GM18505 (cell line): Measurements from ENCODE around the gene RPL37A.
A peak's percentile ranks its signal among the peaks of the same experiment; 100 is the strongest.

ENCODE experiments used
- ATAC-seq: cut with Tn5 transposase; IDR thresholded peaks from one replicate; pipeline ENCODE4 v1.9.1; 2021; ENCODE audit not compliant: unreplicated experiment
- POLR2A ChIP-seq: IDR thresholded peaks from 4 replicates; pipeline ENCODE4 v1.6.1; 2011; ENCODE audit warnings: borderline replicate concordance; ENCODE audit not compliant: insufficient read depth, insufficient read length; ENCODE audit errors: extremely low read depth

RPL37A gene

DNA sequence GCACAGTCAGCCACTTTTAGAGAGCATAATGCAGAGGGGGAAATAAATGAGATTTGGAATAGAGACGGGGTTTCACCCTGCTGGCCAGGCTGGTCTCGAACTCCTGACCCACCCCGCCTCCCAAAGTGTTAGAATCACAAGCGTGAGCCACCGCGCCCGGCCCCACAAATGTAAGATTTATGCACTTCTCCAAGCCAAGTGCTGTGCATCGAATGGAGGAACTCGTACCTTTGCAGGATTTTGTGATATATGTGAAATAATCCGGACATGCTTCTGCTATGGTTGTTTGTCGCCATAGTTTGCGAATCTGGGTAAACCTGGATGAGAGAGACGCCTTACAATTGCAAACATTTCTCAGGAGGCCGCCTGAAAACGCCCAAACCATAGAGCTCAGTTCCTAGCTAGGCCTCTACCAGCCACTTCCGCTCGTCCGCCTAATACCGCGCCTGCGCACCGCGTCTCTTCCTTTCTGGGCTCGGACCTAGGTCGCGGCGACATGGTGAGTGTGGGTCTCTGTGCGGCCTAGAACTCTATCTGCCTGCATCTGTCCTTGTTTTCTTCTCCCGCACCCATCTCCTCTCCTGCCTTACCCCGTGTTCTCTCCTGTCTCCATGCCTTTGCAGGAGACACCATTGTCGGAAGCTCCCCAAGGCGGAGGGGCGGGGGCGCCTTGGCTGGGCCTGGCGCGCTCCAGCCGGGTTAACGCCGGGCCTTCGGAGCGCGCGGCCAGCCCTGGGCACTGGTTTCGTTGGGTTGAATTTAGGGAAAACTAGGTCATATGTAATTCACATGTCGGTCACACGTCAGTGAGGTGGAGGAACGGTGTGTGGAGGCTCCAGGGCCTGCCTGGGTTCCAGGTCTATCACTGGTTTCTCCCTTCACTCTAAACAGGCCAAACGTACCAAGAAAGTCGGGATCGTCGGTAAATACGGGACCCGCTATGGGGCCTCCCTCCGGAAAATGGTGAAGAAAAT lies at the start of gene RPL37A:
RPL37A (plus strand) TSS at position 466 of the 974 bp plus-strand sequence; CDS start at position 497, 31 bp downstream.
- ATAC-seq = peak; percentile 90
- peak; percentile 100 for TF ChIP-seq POLR2A

GRCh38 chr2:216450346-216450745 lies 48.3 kb upstream of the RPL37A start:
- no peak for TF ChIP-seq POLR2A
- ATAC-seq = no peak

- no peak for ATAC-seq
- no peak for TF ChIP-seq POLR2A
These were observed 47.9 kb upstream of the RPL37A start for GRCh38 chr2:216450784-216451183.

DNA sequence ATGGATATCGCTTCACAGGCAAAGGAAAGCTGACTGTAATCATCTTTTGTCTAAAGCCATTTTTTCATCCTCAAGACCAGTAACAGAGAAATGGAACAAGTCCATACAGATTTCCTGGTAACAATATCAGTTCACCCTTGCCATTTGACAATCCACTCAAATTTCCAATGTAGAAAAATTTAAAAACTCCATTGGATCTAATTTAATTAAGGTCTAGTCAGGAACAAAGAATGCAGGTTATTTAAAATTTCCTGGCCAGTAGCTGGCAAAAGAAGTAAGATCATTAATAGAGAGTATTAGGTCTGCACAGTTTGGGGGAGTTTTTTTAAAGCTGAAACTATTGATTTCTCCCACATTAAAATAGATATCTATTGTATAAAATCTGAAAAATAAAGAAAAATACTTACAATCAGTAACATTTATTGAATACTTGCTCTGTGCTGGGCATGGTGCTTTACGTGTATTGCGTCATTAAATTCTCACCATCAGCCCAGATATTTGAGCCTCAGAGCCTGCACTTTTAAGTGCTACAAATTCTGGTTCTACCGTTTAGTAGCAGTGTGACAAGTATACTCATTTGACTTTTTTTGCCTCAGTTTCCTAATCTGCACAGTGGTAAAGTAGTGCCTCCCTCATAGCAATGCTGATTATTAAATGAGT lies 44.6 kb upstream of the RPL37A start:
- TF ChIP-seq POLR2A = no peak
- ATAC-seq = no peak

DNA sequence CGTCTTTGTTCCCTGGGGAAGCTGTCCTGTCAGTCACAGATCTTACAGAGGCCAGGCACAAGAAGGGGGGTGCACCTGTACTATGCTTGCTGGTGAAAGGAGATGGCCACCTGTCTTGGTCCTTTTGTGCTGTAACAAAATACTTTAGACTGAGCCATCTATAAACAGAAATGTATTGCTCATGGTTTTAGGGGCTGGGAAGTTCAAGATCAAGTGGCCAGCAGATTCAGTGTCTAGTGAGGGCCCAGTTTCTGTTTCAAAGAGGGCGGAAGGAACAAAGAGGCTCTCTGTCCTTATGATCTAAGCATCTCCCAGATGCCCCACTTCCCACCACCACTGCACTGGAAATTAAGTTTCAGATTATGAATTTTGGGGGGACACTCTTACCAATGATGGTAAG lies 35.5 kb upstream of the RPL37A start:
- ATAC-seq = no peak
- no peak for TF ChIP-seq POLR2A

GRCh38 chr2:216464104-216464720 lies 34.4 kb upstream of the RPL37A start:
- ATAC-seq = no peak
- TF ChIP-seq POLR2A = no peak

DNA sequence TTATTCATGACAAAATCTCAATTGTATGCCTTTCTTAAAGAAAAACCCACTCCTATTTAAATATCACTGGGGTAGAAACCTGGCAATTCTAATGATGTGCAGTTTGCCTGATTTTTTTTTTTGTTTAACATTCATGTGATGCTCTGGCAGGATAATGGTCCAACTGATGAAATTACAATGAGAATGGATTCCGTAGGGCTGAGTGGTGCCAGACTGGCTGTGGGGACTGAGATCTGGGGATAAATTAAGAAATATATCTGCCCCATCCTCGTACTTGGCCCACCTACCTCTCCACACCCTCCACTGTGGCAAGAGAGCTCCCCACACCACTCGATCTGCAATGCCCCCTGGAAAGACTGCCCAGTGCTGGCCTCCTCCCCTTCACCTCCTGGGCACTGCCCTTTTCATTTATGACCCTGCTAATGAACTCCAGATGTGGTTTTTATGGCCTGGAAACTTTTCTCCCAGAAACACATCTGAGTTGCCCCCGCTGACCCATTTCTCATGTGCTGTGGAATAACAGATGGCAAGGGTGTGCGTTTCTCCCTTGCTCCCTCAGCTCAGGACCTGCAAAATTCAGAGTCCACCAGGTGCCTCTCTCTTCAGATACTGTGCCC lies 33.0 kb upstream of the RPL37A start:
- no peak for ATAC-seq
- TF ChIP-seq POLR2A = no peak

- no peak for TF ChIP-seq POLR2A
- no peak for ATAC-seq
These were observed 30.8 kb upstream of the RPL37A start for GRCh38 chr2:216467845-216468244.

GRCh38 chr2:216469661-216470060 lies 29.0 kb upstream of the RPL37A start:
- TF ChIP-seq POLR2A = no peak
- ATAC-seq = no peak

- no peak for ATAC-seq
- TF ChIP-seq POLR2A = no peak
These were observed 25.5 kb upstream of the RPL37A start for GRCh38 chr2:216473187-216473586.

GRCh38 chr2:216474925-216475670 lies 23.5 kb upstream of the RPL37A start:
- ATAC-seq = peak; percentile 59
- no peak for TF ChIP-seq POLR2A

DNA sequence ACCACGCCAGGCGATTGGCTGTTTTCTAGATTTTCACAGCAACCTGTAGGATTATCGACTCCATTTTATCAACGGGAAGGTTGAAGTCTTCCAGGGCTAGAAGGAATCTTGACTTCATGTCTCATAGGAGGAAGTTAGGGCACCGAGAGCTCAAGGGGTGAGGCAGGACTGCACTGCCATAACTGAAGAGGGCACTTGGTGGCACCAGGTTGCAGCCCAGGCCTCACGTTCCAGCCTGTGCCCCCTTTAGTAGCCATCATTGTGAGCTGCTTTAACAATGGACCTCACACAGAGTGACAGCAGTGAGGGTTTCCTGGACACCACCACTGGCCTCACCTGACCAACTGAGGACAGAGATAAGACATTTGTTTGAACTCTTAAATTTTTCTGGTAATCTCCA lies 22.9 kb upstream of the RPL37A start:
- ATAC-seq = peak; percentile 9
- no peak for TF ChIP-seq POLR2A
